Mesendoderm (in vitro differentiated cells): ENCODE results near the gene CAVIN1.

Source experiments
- DNase-seq: peaks from one replicate; pipeline ENCODE4 v3.0.0; 2013
- H2AK5ac ChIP-seq: 2 replicates; pipeline ENCODE4 v1.6.1; 2013; ENCODE audit warnings: low read length, inconsistent platforms
- H2BK120ac ChIP-seq: 2 replicates; pipeline ENCODE4 v1.6.1; 2013; ENCODE audit warnings: low read depth, mild to moderate bottlenecking, low read length, moderate library complexity, mixed read lengths
- H2BK15ac ChIP-seq: replicated peaks from 2 replicates; pipeline ENCODE4 v1.6.1; 2013; ENCODE audit warnings: low read depth, mild to moderate bottlenecking, moderate library complexity
- H2BK5ac ChIP-seq: 2 replicates; pipeline ENCODE4 v1.6.1; 2013; ENCODE audit warnings: low read length, inconsistent platforms
- H3K18ac ChIP-seq: 2 replicates; pipeline ENCODE4 v1.6.1; 2013; ENCODE audit warnings: mild to moderate bottlenecking, low read length, mixed read lengths
- H3K23ac ChIP-seq: one replicate; pipeline ENCODE4 v1.6.1; 2013; ENCODE audit warnings: low read length
- H3K27ac ChIP-seq: 2 replicates; pipeline ENCODE4 v1.5.1; 2013; ENCODE audit warnings: low read depth, mild to moderate bottlenecking, inconsistent platforms, low read length, moderate library complexity
- H3K27me3 ChIP-seq: 2 replicates; pipeline ENCODE4 v1.6.1; 2013; ENCODE audit warnings: low read length, control low read depth, mild to moderate bottlenecking, inconsistent platforms; ENCODE audit not compliant: insufficient read depth, poor library complexity
- H3K36me3 ChIP-seq: 2 replicates; pipeline ENCODE4 v1.6.1; 2013; ENCODE audit warnings: low read length, inconsistent platforms; ENCODE audit not compliant: control insufficient read depth, insufficient read depth
- H3K4ac ChIP-seq: one replicate; pipeline ENCODE4 v1.6.1; 2013; ENCODE audit warnings: low read depth, mild to moderate bottlenecking, low read length, moderate library complexity
- H3K4me1 ChIP-seq: 2 replicates; pipeline ENCODE4 v1.6.1; 2013; ENCODE audit warnings: low read depth, low read length, inconsistent platforms; ENCODE audit not compliant: control insufficient read depth
- H3K4me2 ChIP-seq: 2 replicates; pipeline ENCODE4 v1.6.1; 2013; ENCODE audit warnings: low read length
- H3K4me3 ChIP-seq: 2 replicates; pipeline ENCODE4 v1.5.1; 2013; ENCODE audit warnings: mild to moderate bottlenecking, low read length
- H3K56ac ChIP-seq: one replicate; pipeline ENCODE4 v1.6.1; 2013; ENCODE audit warnings: low read length
- H3K79me1 ChIP-seq: 2 replicates; pipeline ENCODE4 v1.6.1; 2013; ENCODE audit warnings: low read length, inconsistent platforms
- H3K79me2 ChIP-seq: 2 replicates; pipeline ENCODE4 v1.6.1; 2013; ENCODE audit warnings: mild to moderate bottlenecking, low read length; ENCODE audit not compliant: control insufficient read depth, insufficient read depth
- H3K9ac ChIP-seq: 2 replicates; pipeline ENCODE4 v1.6.1; 2013; ENCODE audit warnings: low read length, inconsistent platforms
- H4K5ac ChIP-seq: one replicate; pipeline ENCODE4 v1.6.1; 2013; ENCODE audit warnings: low read length
- H4K8ac ChIP-seq: one replicate; pipeline ENCODE4 v1.6.1; 2013; ENCODE audit warnings: low read depth, mild to moderate bottlenecking, control low read depth, low read length, moderate library complexity
- WGBS: extraction: QIAGEN DNeasy Blood & Tissue Kit; methylation state at CpG from one replicate; pipeline ENCODE4 v1.1.7; 2013; ENCODE audit warnings: low lambda C conversion rate, missing lambda C conversion rate; ENCODE audit not compliant: insufficient coverage; ENCODE audit errors: extremely low coverage; 5-methylcytosine and 5-hydroxymethylcytosine counted together

The CAVIN1 gene

GRCh38 chr17:42424991-42425610 lies 2.0 kb upstream of the CAVIN1 start:
- DNase-seq: no peak
- no peak overlapping the region for H3K4me2 ChIP-seq
- H4K8ac ChIP-seq: no peak overlapping the region
- no peaks in the 10 kb centered on the region for H3K36me3 ChIP-seq
- H3K56ac ChIP-seq: no peak overlapping the region
- H2BK120ac ChIP-seq: no peak overlapping the region
- no peak overlapping the region for H3K4me3 ChIP-seq
- H4K5ac ChIP-seq: no peak overlapping the region
- H2BK15ac ChIP-seq: no peak overlapping the region
- no peak overlapping the region for H3K9ac ChIP-seq
- H2BK5ac ChIP-seq: no peak overlapping the region
- H3K79me2 ChIP-seq: no peaks in the 10 kb centered on the region
- WGBS: no CpG with 5 or more reads among the region's 4 CpGs
- no peaks in the 10 kb centered on the region for H3K79me1 ChIP-seq
- H3K4ac ChIP-seq: no peak overlapping the region
- no peaks in the 10 kb centered on the region for H3K27me3 ChIP-seq
- no peaks in the 10 kb centered on the region for H3K4me1 ChIP-seq
- H3K23ac ChIP-seq: no peak overlapping the region
- no peak overlapping the region for H2AK5ac ChIP-seq
- no peak overlapping the region for H3K18ac ChIP-seq
- no peak overlapping the region for H3K27ac ChIP-seq

GRCh38 chr17:42423766-42424165 lies 710 bp upstream of the CAVIN1 start:
- Histone ChIP-seq H3K23ac (no peak overlapping the region), H2BK120ac (no peak overlapping the region), H3K4ac (no peak overlapping the region), H3K9ac (no peak overlapping the region), H4K8ac (no peak overlapping the region), H2AK5ac (no peak overlapping the region), H3K27ac (no peak overlapping the region), H3K4me1 (no peaks in the 10 kb centered on the region), H3K4me2 (no peak overlapping the region), H3K4me3 (no peak overlapping the region), H3K79me2 (no peaks in the 10 kb centered on the region), H3K56ac (peak overlapping the region; percentile 67), H2BK5ac (no peak overlapping the region), H4K5ac (no peak overlapping the region), H3K18ac (no peak overlapping the region), H3K36me3 (no peaks in the 10 kb centered on the region), H2BK15ac (no peak overlapping the region), H3K27me3 (no peaks in the 10 kb centered on the region), H3K79me1 (no peaks in the 10 kb centered on the region)
- no CpG with 5 or more reads among the region's 11 CpGs for WGBS
- no peak for DNase-seq

GRCh38 chr17:42422412-42422957 lies 571 bp downstream of the CAVIN1 start:
- no peaks in the 10 kb centered on the region for H3K79me2 ChIP-seq
- DNase-seq: peak; percentile 68
- no peak overlapping the region for H2BK5ac ChIP-seq
- H3K9ac ChIP-seq: peak overlapping the region; percentile 77
- H3K4me2 ChIP-seq: peak overlapping the region; percentile 99
- no peak overlapping the region for H3K23ac ChIP-seq
- H3K36me3 ChIP-seq: no peaks in the 10 kb centered on the region
- no peak overlapping the region for H4K8ac ChIP-seq
- no peaks in the 10 kb centered on the region for H3K4me1 ChIP-seq
- no peak overlapping the region for H3K27ac ChIP-seq
- WGBS: no CpG with 5 or more reads among the region's 44 CpGs
- H3K79me1 ChIP-seq: no peaks in the 10 kb centered on the region
- H2BK15ac ChIP-seq: no peak overlapping the region
- peak overlapping the region; percentile 89 for H3K56ac ChIP-seq
- H3K4me3 ChIP-seq: peak overlapping the region; percentile 72
- peak overlapping the region; percentile 20 for H3K18ac ChIP-seq
- no peak overlapping the region for H4K5ac ChIP-seq
- H3K4ac ChIP-seq: no peak overlapping the region
- no peak overlapping the region for H2AK5ac ChIP-seq
- H3K27me3 ChIP-seq: no peaks in the 10 kb centered on the region
- H2BK120ac ChIP-seq: no peak overlapping the region

GRCh38 chr17:42421507-42422338 lies 1.3 kb downstream of the CAVIN1 start:
- H2BK120ac ChIP-seq: no peak overlapping the region
- no peaks in the 10 kb centered on the region for H3K79me2 ChIP-seq
- H3K36me3 ChIP-seq: no peaks in the 10 kb centered on the region
- peak overlapping the region; percentile 74 for H3K4me2 ChIP-seq
- peak overlapping the region; percentile 36 for H3K27ac ChIP-seq
- H2AK5ac ChIP-seq: no peak overlapping the region
- no peak overlapping the region for H2BK5ac ChIP-seq
- no peak for DNase-seq
- no peak overlapping the region for H4K8ac ChIP-seq
- no peak overlapping the region for H4K5ac ChIP-seq
- H3K27me3 ChIP-seq: no peaks in the 10 kb centered on the region
- H3K79me1 ChIP-seq: no peaks in the 10 kb centered on the region
- no peak overlapping the region for H3K23ac ChIP-seq
- H3K9ac ChIP-seq: peak overlapping the region; percentile 64
- peak overlapping the region; percentile 89 for H3K56ac ChIP-seq
- H2BK15ac ChIP-seq: no peak overlapping the region
- no peak overlapping the region for H3K4ac ChIP-seq
- peak overlapping the region; percentile 54 for H3K18ac ChIP-seq
- H3K4me3 ChIP-seq: peak overlapping the region; percentile 51
- WGBS: no CpG with 5 or more reads among the region's 59 CpGs
- H3K4me1 ChIP-seq: no peaks in the 10 kb centered on the region

GRCh38 chr17:42421136-42421506 lies 1.9 kb downstream of the CAVIN1 start:
- H2BK5ac ChIP-seq: no peak overlapping the region
- H2BK15ac ChIP-seq: no peak overlapping the region
- no peak for DNase-seq
- H3K18ac ChIP-seq: no peak overlapping the region
- H3K23ac ChIP-seq: no peak overlapping the region
- H2BK120ac ChIP-seq: no peak overlapping the region
- peak overlapping the region; percentile 89 for H3K56ac ChIP-seq
- H3K4me3 ChIP-seq: no peak overlapping the region
- H3K4me1 ChIP-seq: no peaks in the 10 kb centered on the region
- no peaks in the 10 kb centered on the region for H3K36me3 ChIP-seq
- H3K79me2 ChIP-seq: no peaks in the 10 kb centered on the region
- no peaks in the 10 kb centered on the region for H3K27me3 ChIP-seq
- peak overlapping the region; percentile 42 for H3K9ac ChIP-seq
- no peak overlapping the region for H4K5ac ChIP-seq
- no peak overlapping the region for H2AK5ac ChIP-seq
- no peak overlapping the region for H3K4ac ChIP-seq
- no peak overlapping the region for H3K27ac ChIP-seq
- H3K79me1 ChIP-seq: no peaks in the 10 kb centered on the region
- H4K8ac ChIP-seq: no peak overlapping the region
- WGBS: no CpG with 5 or more reads among the region's 6 CpGs
- H3K4me2 ChIP-seq: peak overlapping the region; percentile 74
